T1000 (cell line): ENCODE results near the gene ADAMTS17.
"Not testable (repeated sequence)": the region's sequence is repeated elsewhere in the genome, so short reads cannot be mapped to it uniquely, and the experiment has no call there.

Source experiments
- DNase-seq: peaks from one replicate; lab custom pipeline; 2025; ENCODE audit warnings: mixed read lengths; lab: John Stamatoyannopoulos, UW

ADAMTS17 gene

DNA sequence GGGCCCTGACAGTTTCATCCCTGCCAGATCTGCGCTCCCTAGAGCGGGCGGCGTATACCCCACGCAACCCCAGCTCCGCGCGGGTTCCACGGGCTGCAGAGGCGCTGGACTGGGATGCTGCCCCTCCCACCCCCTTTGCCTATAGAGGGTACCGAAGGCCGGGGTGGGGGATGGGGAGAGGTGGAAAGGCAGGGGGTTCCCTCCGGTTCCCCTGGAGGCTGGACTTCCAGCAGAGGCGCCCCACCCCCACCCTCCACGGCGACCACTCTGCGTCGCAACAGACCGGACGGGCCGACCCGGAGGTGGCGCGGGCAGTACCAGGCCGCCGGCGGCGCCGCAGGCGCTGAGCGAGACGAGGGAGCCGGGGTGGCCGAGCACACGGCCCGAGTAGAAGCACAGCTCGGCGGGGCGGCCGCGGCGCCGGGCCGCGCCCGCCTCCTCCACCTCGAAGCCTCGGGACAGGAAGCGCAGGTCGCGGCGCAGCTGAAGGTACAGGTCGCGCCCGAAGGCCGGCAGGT, 995 bp downstream of the ADAMTS17 start:
- no peak for DNase-seq

DNA sequence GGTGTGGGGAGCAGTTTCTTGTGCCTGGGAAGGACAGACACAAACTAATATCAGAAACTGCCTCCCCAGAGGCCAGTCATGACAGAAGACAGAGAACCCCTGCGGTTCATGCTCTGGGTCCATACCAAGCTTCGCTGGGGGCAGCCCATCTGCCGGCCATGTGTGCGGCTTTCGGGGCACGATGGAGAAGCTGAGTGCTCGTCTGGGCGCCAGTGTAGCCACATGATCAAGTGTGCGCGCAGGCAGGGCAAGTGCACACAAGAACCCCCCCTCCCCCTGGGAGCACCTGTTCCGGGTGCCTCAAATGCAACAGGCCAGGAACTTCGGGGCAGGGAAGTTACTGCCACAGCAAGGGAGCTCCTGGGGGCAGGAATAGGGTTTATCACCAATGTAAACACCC, 1.8 kb downstream of the ADAMTS17 start:
- no peak for DNase-seq

DNA sequence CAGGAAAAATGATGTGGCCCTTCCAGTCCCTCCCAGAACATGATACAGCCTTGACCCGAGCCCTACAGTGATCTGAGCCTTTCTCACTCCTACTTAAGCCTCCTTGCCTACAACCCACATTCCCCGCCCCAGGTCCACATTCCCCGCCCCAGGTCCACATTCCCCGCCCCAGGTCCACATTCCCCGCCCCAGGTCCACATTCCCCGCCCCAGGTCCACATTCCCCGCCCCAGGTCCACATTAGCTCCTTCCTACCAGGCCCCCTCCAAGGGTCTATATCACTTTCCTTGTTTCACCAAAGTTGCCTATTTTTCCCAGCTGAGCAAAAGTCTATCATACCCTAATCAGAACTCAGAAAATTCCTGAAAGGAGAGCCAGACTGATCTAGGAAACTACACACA, 2.3 kb downstream of the ADAMTS17 start:
- not testable (repeated sequence) for DNase-seq

DNA sequence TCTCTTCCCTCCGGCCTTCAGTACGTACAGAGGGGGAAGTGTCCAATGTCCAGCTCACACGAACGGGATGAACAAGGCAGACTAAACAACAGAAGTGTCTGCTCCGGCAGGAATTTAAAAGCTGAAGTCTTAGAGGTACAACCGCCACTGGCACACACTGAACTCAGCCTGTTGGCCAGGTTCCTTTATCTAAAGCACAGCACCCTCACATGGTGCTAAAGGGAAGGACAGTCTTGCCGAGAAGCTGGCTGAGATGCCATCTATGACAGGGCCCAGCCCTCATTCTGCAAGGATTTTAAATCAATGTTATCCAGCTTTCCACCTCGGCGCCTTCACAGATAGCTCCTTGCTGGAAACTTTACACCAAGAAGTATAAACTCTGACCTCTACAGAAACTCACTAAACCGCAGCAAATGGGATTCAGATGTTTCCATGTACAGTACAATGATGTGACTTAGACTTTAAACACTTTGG, 2.8 kb downstream of the ADAMTS17 start:
- no peak for DNase-seq

DNA sequence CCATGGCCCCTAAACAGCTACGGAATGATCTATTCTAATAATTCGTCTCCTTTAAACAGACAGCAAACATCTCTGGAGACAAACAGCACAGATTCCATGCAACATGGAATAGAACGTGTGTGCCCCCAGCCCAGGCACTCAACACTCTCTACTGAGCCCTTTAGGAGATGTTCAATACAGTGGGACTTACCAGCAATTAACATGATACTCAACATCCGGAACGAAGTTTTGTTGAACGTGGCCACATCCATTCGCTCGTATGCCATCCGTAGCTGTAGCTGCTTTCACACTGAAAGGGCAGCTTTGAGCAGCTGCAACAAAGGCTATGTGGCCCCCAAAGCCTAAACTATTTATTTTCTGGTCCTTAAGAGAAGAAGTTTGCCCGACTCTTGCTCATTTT, 3.5 kb downstream of the ADAMTS17 start:
- DNase-seq, result no peak

DNA sequence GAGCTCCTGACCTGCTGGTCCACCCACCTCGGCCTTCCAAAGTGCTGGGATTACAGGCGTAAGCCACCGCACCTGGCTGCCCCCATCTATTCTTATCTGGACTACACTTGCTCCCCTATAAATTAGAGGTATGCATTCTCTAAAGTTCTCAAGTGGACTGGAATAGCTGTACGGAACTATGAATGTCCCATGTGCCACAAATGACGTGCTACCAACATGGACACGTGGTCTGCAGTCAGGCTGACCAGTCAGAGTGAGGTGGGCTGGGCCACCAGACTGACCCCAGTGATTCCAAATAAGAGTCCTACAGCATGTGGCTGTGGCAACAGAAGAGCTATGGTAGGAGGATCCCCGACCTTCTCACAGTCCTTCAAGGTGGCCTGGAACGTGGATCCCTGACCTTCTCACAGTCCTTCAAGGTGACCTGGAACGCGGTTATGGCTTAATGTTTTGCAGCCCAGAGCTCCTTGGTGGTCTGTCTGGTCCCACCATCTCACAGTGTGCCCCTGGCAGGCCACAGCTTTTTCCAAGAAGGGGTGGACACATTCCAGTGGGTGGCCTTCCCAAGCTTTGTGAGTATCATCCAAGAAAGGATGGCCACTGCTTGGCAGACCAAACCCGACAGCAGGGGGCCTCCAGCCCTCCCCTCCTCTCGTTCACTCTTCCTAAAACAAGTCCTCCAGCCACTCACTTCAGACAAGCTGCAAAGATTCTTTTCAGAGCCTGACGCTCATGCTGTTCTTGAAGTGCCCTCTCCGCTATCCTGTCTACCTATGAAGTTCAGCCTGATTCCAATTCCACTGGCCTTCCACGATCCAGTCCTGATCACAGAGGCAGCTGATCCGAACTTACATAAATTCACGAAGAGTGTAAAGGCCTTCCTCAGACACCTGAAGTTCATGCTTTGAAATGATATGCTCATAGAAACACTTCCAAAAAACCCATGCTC, 4.4 kb downstream of the ADAMTS17 start:
- DNase-seq, result no peak

DNA sequence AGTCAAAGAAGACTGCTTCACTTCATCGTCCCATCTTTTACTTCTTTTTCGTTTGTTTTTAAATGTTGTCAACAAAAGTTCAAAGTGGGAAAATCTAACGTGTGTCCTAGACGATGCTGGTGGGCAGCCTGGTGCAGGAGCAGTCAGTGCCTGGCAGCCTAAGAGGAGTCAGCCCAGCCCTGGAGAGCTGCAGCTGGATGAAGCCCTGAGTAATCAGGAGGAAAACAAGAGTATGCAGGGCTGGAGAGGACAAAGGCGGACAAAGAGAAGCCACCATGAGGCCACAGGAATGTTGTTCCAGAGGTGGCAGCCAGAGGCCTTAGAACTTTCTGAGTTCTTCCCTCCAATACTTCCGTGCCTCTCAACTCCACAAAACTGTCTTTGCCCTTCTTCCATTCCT, 5.7 kb downstream of the ADAMTS17 start:
- DNase-seq, result no peak

DNA sequence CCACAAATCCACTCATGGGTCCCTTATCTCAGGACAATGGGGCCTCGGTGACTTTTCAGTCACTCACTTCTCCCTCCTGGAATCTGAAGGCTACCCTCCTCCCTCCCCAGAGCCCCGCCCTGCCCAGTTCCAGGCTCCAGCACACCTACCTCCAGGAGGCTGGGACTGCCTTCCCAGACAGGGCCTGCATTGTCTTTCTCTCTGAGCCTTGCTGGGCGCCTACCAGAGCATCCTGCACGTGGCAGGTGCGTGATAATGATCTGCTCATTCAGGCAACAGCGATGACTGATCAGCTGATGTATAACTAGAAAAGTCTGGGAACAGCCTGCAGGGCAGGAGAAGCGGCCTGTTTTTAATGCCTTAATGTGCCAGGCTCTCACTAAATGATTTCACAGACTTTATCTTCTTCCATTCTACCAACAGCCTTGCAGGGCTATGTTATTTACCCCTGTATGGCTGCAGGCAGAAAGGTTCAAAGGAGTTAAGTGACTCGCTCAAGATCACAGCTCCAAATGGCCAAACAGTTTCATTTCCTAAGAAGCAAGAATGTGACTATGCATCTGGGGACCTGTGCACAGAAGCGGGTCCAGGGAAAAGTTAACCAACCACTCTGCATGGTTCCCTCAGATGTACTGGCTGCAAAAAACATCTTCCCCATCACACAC, 6.3 kb downstream of the ADAMTS17 start:
- DNase-seq, result no peak

DNA sequence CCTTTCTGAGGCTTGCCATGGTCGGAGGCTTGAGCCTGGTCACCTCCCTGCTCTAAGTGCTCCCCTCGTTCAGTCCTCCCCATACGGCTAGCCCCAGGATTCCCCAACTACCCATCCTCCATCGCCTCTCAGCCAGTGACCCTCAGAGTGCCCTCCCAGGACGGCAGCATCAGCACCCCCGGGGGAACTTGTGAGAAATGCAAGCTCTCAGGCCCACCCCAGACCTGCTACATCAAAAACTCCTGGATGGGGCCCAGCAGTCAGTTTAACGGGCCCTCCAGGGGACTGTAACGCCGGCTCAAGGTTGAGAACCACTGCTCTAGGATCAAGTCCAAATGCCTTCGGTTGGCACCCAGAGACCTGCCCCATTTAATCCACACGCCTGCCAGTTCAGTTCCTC, 6.9 kb downstream of the ADAMTS17 start:
- DNase-seq, result no peak

DNA sequence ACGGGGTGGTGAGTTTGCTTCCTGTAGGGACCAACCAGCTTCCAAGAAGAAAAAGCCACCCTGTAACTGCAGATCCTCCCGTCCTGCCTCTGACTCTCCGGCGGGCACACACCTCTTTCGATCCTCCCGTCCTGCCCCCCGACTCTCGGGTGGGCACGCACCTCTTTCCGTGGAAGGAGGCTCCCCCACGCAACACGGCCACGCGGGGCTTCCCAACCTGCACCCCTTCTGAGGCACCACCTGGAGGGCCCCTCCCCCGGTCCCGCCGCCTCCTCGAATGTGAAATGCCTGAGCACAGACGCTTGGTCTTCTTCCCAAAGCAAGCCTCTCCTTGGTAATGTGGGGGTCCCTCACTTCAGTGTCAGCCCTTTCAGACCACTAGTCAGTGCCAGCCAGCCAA, 7.3 kb downstream of the ADAMTS17 start:
- DNase-seq, result no peak

DNA sequence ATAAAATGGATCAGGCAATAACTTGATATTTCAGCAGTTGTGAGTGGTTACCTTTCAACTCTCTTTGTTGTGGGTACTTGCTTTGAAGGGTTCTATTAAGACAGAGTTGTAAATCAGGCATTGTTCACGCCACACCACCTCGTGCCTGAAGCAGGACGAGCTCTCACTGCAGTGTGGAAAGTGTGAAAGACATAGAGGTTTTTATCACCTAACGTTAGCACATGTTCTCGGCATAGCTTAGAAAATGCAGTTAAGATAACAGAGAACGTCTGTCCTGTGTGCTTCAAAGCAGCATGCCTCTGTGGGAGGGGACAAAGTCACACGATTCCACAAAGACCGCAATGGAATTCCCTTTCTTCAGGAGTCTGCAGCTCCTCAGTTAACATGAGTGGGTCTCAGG, 7.8 kb downstream of the ADAMTS17 start:
- DNase-seq, result no peak

DNA sequence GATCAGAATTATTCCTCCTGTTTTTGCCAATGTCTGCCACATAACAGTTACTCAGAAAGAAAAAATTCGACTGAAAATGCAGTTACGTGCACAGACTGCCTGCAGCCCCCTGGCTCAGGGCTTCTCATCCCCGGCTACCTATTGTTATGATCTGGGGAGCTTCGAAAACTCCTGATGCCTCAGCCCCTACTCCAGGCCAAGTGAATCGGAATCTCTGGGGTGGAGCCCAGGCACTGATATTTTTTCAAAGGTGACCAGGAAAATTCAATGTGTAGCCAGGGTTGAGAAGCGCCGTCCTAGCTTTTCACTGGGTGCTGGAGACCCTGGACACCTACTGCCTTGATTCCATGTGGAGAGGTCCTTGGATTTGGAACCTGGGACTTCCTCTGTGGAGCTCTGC, 8.5 kb downstream of the ADAMTS17 start:
- no peak for DNase-seq

DNA sequence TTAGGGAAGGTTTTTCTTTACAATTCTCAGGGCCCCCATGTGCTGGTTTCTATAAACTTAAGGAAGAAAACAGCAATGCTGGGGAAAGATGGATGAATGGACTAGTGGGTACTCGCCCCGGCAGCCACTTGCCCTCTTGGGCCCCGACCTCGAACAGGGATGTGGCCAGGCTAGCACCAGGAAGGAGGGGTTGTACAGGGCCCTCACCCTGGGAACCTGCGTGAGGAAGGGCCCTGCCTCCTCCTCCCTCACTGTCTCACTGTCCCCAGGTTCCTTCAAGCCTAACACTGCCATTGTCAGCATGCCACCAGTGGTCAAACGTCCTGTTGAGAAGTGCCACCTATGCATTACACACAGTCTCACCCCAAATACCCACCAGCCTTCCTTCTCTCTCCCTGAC, 9.1 kb downstream of the ADAMTS17 start:
- no peak for DNase-seq

DNA sequence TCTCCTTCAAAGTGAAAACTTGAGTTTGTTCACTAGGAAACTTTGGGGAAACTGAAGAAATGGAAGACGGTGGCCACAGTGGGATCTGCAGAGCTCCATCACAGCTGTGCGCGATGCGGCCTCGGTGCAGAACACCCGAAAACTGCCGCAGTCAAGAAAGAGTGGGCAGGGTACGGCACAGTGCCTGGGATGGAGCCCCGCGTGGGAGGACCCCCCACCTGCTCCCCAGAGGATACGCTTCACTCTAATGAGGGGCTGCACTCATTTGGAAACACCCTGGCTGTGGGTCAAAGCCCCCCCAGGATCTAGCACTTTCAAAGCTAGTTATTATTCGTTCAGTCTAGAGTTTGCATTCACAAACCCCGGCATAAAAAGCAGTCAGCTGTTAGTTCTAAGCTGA, 9.5 kb downstream of the ADAMTS17 start:
- DNase-seq, result no peak

DNA sequence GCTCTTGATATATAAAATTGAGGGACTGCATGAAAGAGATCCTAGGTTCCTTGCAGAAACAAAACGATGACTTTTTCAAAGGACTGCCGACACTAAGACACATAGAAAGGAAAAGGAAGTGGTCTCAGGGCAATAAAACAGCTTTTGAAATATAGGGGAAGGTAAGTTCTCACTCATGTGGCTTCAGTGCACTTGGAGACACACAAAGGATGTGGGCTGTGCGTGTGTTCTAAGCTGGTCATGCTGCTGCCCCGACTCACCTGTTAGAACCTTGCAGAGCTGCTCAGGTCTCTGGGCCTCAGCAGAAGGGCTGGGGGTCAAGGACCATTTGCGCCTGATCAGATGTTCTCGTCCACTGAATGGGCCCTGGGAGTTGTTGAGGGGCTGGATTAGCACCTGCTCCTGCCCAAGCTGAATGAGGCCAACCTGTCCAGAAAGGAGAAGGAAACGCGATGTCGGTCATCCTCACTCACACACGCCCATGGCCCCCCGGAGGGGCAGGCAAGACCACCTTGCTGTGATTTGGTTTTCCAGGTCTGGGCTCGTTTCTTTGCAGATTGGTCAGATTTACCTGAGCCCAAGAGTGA, 11.1 kb downstream of the ADAMTS17 start:
- no peak for DNase-seq

DNA sequence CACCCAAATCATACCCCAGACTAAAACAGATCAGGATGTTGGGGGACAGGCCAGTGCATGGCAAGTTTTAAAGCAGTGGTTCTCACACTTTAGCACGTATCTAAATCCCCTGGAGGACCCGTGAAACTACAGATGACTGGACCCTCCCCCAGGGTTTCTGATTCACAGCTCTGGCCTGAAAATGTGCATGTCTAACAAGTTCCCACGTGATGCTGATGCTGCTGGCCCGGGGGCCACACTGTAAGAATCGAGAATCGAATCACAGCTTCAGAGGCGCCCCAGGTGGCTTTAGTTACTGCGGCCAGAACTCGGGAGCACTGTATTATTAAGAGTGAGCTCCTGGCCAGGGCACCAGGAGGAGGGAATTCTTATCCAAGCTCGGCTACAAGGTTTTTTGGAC, 11.6 kb downstream of the ADAMTS17 start:
- DNase-seq, result no peak

DNA sequence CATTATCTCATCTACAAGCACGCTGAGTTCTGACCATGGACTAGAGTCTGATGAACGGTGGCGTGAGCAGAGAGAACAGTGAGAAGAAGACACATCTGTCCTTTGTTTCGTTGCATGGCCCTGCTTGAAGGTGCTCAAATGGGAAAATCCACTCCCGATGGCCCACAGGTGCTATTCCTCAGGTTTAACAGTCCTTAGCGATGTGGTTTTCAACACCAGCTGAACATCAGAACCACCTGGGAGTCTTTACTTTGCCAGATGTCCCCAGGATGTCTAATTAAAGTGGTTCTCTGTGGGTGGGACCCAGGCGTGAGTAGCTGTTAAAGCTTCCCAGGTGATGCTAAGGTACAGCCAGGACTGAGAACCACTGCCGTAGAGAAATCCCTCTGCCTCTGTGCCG, 13.0 kb downstream of the ADAMTS17 start:
- no peak for DNase-seq

DNA sequence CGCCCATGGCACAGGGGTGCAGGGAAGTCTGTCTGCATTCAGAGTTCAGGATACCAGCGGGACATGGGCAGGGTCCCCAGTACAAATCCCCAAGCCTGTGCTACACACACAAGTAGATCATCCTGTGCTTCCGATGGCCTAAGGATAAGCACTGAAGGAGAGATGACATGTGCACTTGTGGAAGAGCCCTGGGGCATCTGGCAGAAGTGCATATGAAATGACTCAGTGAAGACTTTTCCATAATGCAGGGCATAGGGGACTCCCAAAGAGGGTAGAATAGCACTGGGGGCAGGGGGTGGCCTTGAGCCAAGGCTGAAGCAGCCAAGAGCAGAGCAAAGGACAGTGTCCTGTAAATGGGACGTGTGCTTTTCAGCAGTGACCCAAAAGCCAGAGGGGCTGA, 22.9 kb downstream of the ADAMTS17 start:
- peak; percentile 15 for DNase-seq

DNA sequence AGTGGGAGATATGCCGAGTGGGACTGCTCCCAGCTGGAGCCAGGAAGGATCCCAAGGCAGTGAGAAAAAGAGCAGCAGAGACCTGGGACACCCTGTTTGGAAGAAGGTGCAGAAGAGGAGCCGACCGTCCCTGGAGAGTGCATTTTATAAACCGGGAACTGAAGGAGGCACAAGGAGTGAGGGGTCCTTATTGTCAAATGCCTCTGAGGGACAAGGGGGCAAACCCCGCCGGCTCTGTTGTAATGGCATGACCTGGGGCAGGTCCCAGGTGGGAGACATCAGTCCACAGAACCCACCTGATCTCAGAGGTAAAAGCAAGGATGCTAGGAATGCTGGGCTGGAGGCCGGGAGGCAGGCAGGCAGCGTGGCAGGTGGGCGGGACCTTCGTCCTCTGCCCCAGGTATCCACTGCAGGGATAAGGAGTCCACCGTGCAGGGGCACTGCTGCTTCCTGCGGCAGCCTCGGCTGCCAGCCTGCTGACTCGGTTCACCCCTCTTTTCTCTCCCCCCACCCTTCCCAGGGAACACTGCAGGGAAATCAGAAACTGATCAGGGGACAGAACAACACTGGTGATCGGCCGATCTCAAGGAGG, 26.9 kb downstream of the ADAMTS17 start:
- DNase-seq, result no peak

DNA sequence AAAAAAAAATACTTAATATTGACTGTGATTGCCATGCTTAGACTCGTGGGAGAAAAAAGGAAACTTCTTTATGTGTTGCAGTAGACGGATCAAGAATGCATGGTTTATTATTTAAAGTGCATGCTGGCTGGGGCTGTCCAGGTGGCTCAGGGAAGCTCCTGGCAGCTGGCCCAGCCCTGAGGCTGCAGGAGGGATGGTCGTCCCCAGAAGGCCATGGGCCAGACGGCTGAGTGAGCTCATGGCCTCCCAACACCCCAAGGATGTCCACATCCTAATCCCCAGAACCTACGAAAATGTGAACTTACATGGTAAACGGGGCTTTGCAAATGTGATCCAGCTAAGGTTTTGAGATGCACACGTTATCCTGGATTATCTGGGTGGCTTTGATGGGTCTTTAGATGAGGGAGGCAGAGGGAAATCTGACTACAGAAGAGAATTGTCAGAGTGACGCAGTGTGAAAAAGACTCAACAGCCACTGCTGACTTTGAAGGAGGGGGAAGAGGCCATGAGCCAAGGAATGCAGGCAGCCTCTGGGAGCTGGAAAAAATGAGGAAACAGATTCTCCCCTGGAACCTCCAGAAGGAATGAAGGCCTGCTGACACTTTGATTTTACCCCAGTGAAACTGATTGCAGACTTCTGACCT, 29.8 kb downstream of the ADAMTS17 start:
- DNase-seq, result no peak

DNA sequence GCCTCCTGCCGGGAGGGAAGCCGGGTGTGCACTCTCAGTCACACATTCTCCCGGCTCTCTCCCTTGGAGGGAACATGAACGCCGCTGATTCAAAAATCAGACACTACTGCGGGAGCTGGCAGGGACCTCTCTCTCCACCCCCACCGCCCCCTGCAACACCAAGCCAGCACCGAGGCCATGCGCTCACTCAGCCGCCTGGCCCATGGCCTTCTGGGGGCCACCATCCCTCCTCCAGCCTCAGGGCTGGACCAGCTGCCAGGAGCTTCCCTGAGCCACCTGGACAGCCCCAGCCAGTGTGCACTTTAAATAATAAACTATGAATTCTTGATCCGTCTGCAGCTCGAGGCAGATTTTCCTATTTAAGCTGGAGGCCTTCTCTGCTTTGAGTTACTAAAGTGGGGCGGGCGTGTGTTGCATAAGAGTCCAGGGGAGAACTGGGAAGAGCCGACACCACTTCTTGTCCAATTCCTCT, 30.6 kb downstream of the ADAMTS17 start:
- DNase-seq, result no peak
